Erythroblast (primary cell): Measurements from ENCODE around the gene IMPACT.

ENCODE experiments used
- GATA1 ChIP-seq: IDR thresholded peaks from 2 replicates; pipeline ENCODE4 v1.6.1; 2011; ENCODE audit warnings: low read depth, mild to moderate bottlenecking, control low read depth, low read length, moderate library complexity
- POLR2A ChIP-seq: IDR thresholded peaks from 2 replicates; pipeline ENCODE4 v1.6.1; 2011; ENCODE audit warnings: mild to moderate bottlenecking, low read length

GRCh38 chr18:24446953-24447538, 20.6 kb downstream of the IMPACT start:
- TF ChIP-seq GATA1 (no peak), POLR2A (no peak)
